Femur (tissue), 1 donor: ENCODE results near the gene TMEM132E.

Source experiments
- DNase-seq: peaks from one replicate; pipeline ENCODE4 v3.0.0-alpha.2; 2017

TMEM132E gene

DNA sequence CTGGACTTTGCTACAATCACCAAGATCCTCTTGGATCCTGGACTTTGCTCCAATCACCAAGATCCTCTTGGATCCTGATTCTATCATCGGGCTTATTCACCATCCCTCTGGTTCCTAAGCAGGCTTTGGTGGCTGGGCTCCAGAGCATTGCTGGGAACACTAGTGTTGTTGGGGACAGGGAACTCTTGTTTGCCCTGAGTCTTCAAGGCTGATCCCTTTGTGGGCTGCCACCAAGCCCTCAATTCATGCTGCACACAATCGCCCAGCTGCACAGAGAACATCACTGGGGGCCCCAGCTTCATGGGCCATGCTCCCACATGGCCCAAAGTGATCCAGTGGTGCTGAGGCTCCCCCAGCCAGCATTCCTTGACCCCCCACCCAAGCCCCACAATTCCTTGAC is 88.3 kb downstream of the TMEM132E start:
- DNase-seq, result no peak

- no peak for DNase-seq
These were observed 88.8 kb downstream of the TMEM132E start for GRCh38 chr17:34668206-34668605.

GRCh38 chr17:34669511-34669910 is 90.1 kb downstream of the TMEM132E start:
- DNase-seq, result no peak

- no peak for DNase-seq
These were observed 91.2 kb downstream of the TMEM132E start for GRCh38 chr17:34670618-34671017.

DNA sequence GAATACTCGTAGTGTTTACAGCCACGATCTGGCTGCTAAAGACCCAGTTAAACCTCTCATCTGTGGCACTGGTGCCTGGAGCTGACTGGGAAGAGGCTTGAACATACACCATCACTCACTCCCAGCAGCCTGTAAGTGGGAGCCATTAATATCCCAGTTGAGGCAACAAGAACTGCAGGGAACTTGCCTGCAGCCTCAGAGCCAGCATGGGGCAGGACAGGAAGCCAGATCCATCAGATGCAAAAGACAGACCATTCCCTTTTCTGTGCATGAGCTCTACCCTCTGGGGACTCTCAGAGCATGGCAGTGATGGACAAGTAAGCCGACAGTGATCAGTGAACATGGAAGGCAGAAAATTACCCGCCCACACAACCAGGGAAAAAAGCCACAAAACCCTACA is 91.8 kb downstream of the TMEM132E start:
- DNase-seq, result no peak

DNA sequence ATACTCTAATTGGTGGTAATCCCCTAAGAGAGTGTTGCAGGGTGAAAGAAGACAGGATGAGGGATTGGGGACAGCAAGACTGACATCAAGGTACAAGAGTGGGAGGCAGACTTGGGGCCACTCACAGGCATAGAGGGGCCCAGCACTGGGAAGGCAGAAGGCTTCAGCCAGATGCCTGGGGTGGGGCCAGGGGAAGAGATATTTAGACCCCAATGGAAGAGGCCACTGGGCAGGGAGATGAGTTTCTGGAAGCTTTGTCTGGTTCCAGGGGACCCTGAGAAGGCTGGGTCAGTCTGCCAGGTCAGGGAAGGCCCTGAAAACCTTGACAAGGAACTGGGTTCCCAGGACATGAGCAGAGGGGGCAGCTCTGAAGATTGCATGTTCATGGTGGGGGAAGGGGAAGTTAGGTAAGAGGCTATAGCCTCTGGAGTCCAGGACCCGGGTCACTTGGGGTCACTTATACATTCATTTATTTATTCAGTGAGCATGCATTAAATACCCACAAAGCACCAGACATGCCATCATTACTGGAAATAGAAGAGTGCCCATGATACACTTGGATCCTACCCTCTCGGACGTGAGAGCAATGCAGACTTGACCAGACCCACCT is 92.9 kb downstream of the TMEM132E start:
- no peak for DNase-seq

- DNase-seq, result no peak
These were observed 94.1 kb downstream of the TMEM132E start for GRCh38 chr17:34673516-34673915.

GRCh38 chr17:34673995-34674890 is 94.9 kb downstream of the TMEM132E start:
- no peak for DNase-seq

DNA sequence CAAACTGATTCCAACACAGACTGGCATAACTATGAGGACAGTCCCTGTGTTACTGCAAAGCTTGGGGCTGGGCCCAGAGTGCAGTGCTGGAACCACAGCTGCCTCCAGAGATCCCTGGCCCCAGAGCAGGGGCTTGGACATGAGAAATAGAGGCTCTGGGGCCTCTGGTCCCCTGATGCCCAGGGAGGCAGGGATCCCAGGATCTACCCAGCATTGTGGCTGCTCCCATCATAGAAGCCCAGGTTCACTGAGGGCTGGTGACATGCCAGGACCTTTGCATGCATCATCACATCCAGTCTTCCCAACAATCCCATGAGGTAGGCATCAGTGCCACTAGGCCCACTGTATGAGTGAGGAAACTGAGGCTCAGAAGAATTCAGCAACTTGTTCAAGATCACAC is 95.8 kb downstream of the TMEM132E start:
- DNase-seq, result no peak

GRCh38 chr17:34675605-34676004 is 96.2 kb downstream of the TMEM132E start:
- DNase-seq, result no peak

GRCh38 chr17:34680151-34680550 is 100.8 kb downstream of the TMEM132E start:
- DNase-seq, result no peak

DNA sequence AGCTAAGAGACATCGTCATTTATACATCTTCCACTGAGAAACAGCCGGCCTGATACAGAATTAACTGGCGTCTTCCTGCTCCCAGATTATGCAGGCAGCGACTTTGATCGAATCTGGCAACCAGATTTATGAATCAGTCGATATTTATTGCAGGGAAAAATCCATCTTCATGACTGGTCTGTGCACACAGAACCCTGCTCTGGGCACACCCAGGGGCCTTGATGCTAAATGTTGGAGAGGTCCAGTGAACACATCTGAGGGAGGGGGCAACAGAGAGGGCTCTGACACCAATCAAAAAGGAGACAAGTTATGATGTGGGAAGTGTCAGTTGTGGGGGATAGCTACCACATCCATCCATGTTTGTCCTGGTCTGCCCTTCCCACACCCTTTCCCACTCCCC is 102.9 kb downstream of the TMEM132E start:
- DNase-seq, result no peak

- DNase-seq, result no peak
These were observed 104.0 kb downstream of the TMEM132E start for GRCh38 chr17:34683390-34683789.
